OCI-M2 (cell line): ENCODE results near the gene BBS2.

Experiments used
- DNase-seq: peaks from one replicate; lab custom pipeline; 2025; ENCODE audit not compliant: unreplicated experiment; lab: John Stamatoyannopoulos, UW

The BBS2 gene

DNA sequence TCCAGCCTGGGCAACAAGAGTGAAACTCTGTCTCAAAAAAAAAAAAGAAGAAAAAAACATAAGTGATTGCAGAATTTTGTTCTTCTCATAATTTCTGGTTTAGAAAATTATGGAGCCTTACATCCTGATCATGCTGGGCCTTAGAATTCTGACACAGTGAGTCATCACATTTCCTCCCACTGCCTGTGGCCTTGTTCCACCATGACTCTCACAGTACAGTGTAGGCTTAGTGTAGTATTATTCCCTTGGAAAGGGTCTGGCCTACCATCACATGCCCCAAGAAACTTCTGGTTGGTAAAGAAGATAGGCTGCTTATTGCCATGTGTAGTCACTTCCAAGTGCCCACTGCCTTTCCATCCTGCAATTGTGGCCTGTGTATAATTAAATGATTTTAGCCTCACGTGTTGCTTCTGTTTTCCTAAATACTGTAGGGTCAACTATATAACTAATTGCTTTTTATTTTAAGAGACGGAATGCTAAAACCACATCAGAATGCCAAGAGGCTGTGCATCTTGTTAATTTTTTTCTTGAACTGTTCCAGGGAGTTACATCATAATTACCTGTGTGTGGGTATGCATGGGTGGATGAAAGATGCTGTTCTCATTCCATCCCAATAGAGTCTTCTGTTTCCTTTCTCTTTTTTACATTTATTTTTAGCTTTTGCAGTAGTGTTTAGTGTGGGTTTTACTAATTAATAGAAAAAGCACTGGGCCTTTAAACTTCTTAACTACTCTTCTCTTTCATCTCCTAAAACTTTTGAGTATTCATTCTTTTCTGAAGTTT is 42.5 kb downstream of the BBS2 start:
- DNase-seq, result no peak

DNA sequence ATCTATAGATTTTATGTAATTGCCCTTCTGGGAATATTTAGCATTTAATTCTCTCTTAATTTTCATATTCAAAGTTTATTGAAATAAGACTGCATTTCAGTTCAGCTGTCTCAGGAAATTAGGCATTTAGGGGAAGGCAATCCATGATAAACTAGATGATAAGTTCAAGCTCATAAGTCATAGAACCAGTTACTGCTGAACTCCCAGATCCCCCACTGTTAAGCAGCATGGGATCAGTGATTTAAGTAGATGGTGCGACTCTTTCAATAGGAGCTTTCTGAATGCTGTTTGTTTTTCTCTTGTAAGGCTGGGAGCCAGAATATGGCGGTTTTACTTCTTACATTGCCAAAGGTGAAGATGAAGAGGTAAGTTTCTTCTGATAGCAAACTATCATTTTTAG is 44.6 kb downstream of the BBS2 start:
- no peak for DNase-seq

DNA sequence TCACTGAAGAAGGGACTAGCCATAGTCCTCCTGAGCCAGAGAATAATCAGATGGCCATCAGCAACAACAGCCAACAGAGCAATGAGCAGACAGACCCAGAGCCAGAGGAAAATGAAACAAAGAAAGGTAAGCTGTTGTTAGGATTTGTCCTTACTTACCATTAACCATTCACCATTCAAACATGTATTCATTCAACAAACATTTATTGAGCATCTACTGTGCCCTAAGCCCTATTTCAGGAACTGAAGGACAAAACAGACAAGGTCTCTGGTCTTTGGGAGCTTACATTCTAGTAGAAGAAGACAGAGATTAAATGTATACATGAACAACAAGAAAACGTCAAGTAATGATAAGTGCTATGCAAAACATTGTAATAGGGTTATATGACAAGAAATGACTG is 49.2 kb downstream of the BBS2 start:
- no peak for DNase-seq

GRCh38 chr16:56470232-56470631 is 49.6 kb downstream of the BBS2 start:
- no peak for DNase-seq

DNA sequence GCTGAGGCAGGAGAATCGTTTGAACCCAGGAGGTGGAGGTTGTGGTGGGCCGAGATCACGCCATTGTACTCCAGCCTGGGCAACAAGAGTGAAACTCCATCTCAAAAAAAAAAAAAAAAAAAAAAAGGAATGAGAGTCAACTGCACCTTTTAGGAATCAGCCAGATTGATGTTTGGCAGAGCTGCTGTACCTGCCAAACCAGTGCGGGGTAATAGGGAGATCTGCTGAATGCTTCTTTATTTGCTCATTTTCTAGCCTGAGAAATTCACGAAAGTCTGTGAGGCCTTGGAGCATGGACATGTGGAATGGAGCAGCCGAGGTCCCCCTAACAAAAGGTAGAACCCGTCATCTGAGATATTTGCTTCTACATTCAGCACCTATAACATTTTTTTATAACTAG is 50.1 kb downstream of the BBS2 start:
- DNase-seq, result no peak

DNA sequence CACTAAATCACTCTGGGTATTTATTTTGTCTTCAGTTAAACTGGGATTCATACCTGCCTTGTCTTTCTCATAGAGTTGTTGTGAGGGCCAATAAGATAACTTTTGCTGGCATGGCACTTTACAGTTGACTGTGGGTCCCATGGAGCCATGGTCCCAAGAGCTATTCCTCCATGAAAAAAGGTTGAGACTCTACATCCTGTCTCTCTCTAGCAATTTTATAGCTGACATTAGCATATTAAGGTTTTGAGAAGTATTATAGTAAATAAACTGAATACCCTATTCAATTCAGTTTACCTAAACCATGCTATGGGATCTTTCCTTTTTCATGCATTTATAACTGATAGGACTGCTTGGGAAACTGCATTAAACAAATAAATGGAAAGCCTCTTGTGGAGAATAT is 51.0 kb downstream of the BBS2 start:
- DNase-seq, result no peak

- DNase-seq, result no peak
Measured at GRCh38 chr16:56466344-56466743, 53.5 kb downstream of the BBS2 start.

- DNase-seq, result no peak
Measured at GRCh38 chr16:56463153-56463552, 56.7 kb downstream of the BBS2 start.

GRCh38 chr16:56462064-56462796 is 57.6 kb downstream of the BBS2 start:
- DNase-seq, result no peak

DNA sequence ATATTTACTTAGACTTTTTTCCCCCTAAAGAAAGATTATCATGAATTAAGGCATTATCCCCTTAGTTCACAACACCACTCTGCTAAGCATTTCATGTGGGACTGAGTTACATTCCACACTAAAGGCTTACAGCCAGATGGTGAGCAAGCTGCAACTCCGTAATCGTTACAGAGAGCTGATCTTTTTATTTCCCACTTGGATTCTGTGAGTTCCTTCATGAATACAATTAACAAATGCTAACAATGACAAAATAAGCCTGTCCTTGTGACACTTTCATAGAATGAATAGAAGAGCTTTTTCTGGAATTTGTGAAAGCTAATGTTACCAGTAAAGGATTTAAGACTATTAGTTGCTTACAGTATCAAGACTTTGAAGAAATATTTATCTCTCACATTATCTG is 59.7 kb downstream of the BBS2 start:
- DNase-seq, result no peak

- no peak for DNase-seq
Measured at GRCh38 chr16:56457927-56458470, 61.8 kb downstream of the BBS2 start.

- DNase-seq, result no peak
Measured at GRCh38 chr16:56451753-56452689, 67.8 kb downstream of the BBS2 start.

- DNase-seq, result peak; percentile 50
Measured at GRCh38 chr16:56450986-56451752, 68.7 kb downstream of the BBS2 start, which contains the start of the genes NUDT21 and OGFOD1. NUDT21 (minus strand) TSS chr16:56451332; CDS start chr16:56451202, 130 bp downstream. OGFOD1 (plus strand) TSS chr16:56451554; CDS start chr16:56451613, 59 bp downstream.

GRCh38 chr16:56450275-56450985 is 69.4 kb downstream of the BBS2 start:
- DNase-seq, result no peak

- no peak for DNase-seq
Measured at GRCh38 chr16:56448005-56448404, 71.8 kb downstream of the BBS2 start.

DNA sequence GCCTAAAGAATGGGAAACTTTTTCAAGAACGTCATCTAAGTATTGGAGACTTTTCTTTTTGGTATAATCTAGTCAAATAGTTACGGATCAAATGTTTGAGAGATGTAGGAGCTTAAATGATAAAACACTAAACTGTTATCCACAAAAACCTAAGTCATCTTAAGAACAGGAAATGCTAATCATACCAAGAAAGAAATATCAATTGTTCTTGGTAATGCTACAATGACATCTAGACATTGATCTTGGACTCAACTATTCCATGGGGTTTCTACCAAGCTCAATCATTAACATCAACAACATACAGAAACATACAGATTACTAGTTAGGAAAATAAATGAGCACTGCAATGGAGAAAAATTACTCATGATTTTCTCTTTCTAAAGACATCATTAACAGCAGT is 72.5 kb downstream of the BBS2 start:
- DNase-seq, result no peak

DNA sequence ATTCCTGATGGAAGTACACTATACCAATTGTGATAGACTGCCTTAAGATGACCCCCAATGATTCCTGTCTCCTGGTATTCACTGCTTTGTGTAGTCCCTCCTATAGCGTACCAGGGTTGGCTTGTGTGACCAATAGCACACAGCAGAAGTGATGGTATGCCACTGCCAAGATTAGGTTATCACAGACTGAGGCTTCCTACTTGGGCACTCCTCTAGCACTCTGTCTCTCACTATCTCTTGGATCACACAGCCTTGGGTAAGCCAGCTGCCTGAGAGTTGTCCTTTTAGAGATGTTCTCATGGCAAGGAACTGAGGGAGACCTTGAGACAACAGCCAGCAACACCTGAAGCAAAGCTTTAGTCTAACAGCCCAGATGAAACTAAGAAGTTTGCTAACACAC is 81.8 kb downstream of the BBS2 start:
- no peak for DNase-seq

DNA sequence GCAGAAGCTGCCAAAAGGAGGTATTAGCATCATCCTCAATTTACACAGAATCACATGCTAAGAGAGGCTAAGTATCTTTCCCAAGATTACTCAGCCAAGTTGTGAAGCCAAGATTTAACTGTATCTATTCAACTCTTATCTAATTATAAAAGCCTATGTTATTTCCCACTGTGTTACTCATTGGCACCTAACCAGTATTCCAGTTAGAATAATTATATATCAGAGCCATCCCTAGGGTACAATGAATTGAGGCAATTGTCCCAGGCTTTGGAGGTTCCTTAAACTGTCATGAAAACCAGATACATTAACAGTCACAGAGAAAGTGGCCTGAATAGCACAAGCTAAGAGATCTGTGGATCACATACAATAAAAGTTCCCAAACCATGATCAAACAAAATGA is 83.6 kb downstream of the BBS2 start:
- DNase-seq, result no peak
